K562 (cell line): ENCODE results near the gene PHLDA3. TPM values are rescaled to one million over a fixed set of nuclear protein-coding genes. Genes with fewer than 3 reads are reported as not detected.

Experiments
- ATAC-seq: fragments of 200-7000 bp; cut with Tn5 transposase; 3 replicates; pipeline ENCODE4 v1.9.1; 2020; ENCODE audit warnings: moderate library complexity
- BruUV-seq: library from RNA; stranded (reverse); fragments of 400-500 nt; replicated peaks from 2 replicates; lab custom pipeline; 2021; lab: Mats Ljungman, UMichigan
- CTCF ChIA-PET: fragments of 300-600 bp; formaldehyde crosslinking; extraction: SDS; loops from one replicate; lab custom pipeline; 2021; ENCODE audit warnings: low intra/inter-chr PET ratio; lab: Yijun Ruan, JAX
- POLR2A ChIA-PET: fragments of 300-600, 350-650 bp; sonication (Branson Sonifier 250); formaldehyde crosslinking; extraction: SDS; loops from one replicate; lab custom pipeline; 2021; ENCODE audit warnings: antibody characterized with exemption, inconsistent platforms; lab: Yijun Ruan, JAX
- DNase-seq, 4 experiments: peaks; one replicate each; pipeline versions ENCODE4 v3.0.0 to v3.0.0-alpha.2; 2011 to 2018; ENCODE audit warnings: low spot score in 3 of 4, mixed read lengths in 3 of 4; ENCODE audit errors: extremely low read depth in 1 of 4
- FAIRE-seq: peaks from 2 replicates; lab custom pipeline; 2011; peaks lifted over from hg19 to GRCh38; lab: Jason Lieb, UNC
- H2AFZ ChIP-seq: 2 replicates; pipeline ENCODE4 v1.6.0; 2011; ENCODE audit warnings: low read depth, low read length, control low read depth, inconsistent platforms
- H3K27ac ChIP-seq: fragments of 200-600 bp; 3 replicates; pipeline ENCODE4 v1.8.0; 2011; ENCODE audit warnings: low read depth, mild to moderate bottlenecking, control low read depth, inconsistent platforms, low read length, moderate library complexity, mixed read lengths; ENCODE audit errors: extremely low read depth
- H3K27me3 ChIP-seq, 2 experiments: fragments of 300-600 bp in 1 of 2; 2 replicates in 1 of 2; 3 replicates in 1 of 2; pipeline versions ENCODE4 v1.6.0 to v1.8.0; 2011; ENCODE audit warnings: inconsistent platforms in 2 of 2, low read length in 2 of 2, mild to moderate bottlenecking in 1 of 2, mixed read lengths in 1 of 2, moderate library complexity in 1 of 2; ENCODE audit not compliant: control insufficient read depth in 2 of 2, insufficient read depth in 2 of 2
- H3K36me3 ChIP-seq: fragments of 300-600 bp; 3 replicates; pipeline ENCODE4 v1.8.0; 2011; ENCODE audit warnings: mild to moderate bottlenecking, low read length, inconsistent platforms; ENCODE audit not compliant: control insufficient read depth, insufficient read depth
- H3K4me1 ChIP-seq, 2 experiments: fragments of 200-600 bp in 1 of 2; replicated peaks in 1 of 2; 2 replicates in 1 of 2; 3 replicates in 1 of 2; pipeline versions ENCODE4 v1.5.1 to v1.8.0; 2011; ENCODE audit warnings: inconsistent platforms in 2 of 2, low read length in 2 of 2, mild to moderate bottlenecking in 1 of 2, mixed read lengths in 1 of 2, moderate library complexity in 1 of 2; ENCODE audit not compliant: control insufficient read depth in 2 of 2, insufficient read depth in 2 of 2
- H3K4me2 ChIP-seq: 2 replicates; pipeline ENCODE4 v1.6.1; 2011; ENCODE audit warnings: low read length, control low read depth, inconsistent platforms, mixed read lengths; ENCODE audit not compliant: insufficient read depth
- H3K4me3 ChIP-seq: fragments of 200-600 bp; sonication (generic), shearing (Covaris generic); 2 replicates; pipeline ENCODE4 v1.5.1; 2016; ENCODE audit warnings: control low read depth, inconsistent platforms
- H3K79me2 ChIP-seq: fragments of 200-600 bp; 3 replicates; pipeline ENCODE4 v1.8.0; 2011; ENCODE audit warnings: low read length, inconsistent platforms; ENCODE audit not compliant: control insufficient read depth, insufficient read depth
- H3K9ac ChIP-seq, 2 experiments: 2 replicates each; pipeline versions ENCODE4 v1.6.0 to v1.6.1; 2011; ENCODE audit warnings: low read depth in 2 of 2, low read length in 2 of 2, control low read depth in 1 of 2, inconsistent platforms in 1 of 2, mild to moderate bottlenecking in 1 of 2, mixed read lengths in 1 of 2; ENCODE audit not compliant: insufficient read depth in 1 of 2
- H3K9me1 ChIP-seq: one replicate; pipeline ENCODE4 v1.6.0; 2011; ENCODE audit warnings: inconsistent platforms, mild to moderate bottlenecking, low read length, moderate library complexity; ENCODE audit not compliant: control insufficient read depth, insufficient read depth
- H3K9me3 ChIP-seq: replicated peaks from 2 replicates; pipeline ENCODE4 v1.5.1; 2011; ENCODE audit warnings: low read depth, low read length, inconsistent platforms; ENCODE audit not compliant: control insufficient read depth, insufficient read depth
- H4K20me1 ChIP-seq: replicated peaks from 2 replicates; pipeline ENCODE4 v1.6.1; 2011; ENCODE audit warnings: low read length, inconsistent platforms, mixed read lengths; ENCODE audit not compliant: control insufficient read depth, insufficient read depth
- ZNF134 ChIP-seq: fragments of 250-450 bp; sonication (Bioruptor Pico); conservative IDR thresholded peaks from 2 replicates; pipeline ENCODE4 v1.4.0; 2020
- WGBS: fragments of 100-300 bp; shearing (Covaris generic); methylation state at CpG from one replicate; pipeline ENCODE4 v1.1.6; 2016; ENCODE audit warnings: low coverage, mixed read lengths; ENCODE audit not compliant: insufficient coverage; ENCODE audit errors: missing lambda C conversion rate; 5-methylcytosine and 5-hydroxymethylcytosine counted together
- in situ Hi-C: fragments of 300-500 bp; cut with MboI; formaldehyde crosslinking; loops from 4 replicates; pipeline ENCODE4 v1.15.0; 2018; ENCODE audit warnings: inconsistent platforms, mixed read lengths
- intact Hi-C: fragments of 100-400 bp; cut with micrococcal nuclease; formaldehyde crosslinking; loops from 2 replicates; pipeline ENCODE4 v1.14.2; 2022
- polyA plus RNA-seq, 8 experiments: library from polyadenylated mRNA; depleted of rRNA in 4 of 8; stranded (reverse) in 5 of 8; unstranded in 3 of 8; fragments of >200 nt; fragmentation: Nextera tagmentation in 2 of 8; fragmentation: Illumina TruSeq in 1 of 8; extraction: Ambion mirVana in 2 of 8; extraction: Trizol in 1 of 8; gene quantifications; 2 replicates each; pipeline versions ENCODE4 v1.2.1 to v1.2.3, GENCODE V29; 2011 to 2014; ENCODE audit warnings: inconsistent platforms in 1 of 8, missing spikeins in 1 of 8
- total RNA-seq, 7 experiments: library from RNA; depleted of rRNA in 6 of 7; stranded (reverse); fragments of >200 nt in 6 of 7; fragmentation: Illumina TruSeq in 2 of 7; extraction: Trizol in 2 of 7; gene quantifications; 2 replicates each; pipeline versions ENCODE4 v1.2.1 to v1.2.3, GENCODE V29; 2011 to 2021; ENCODE audit warnings: low replicate concordance in 1 of 7
- TF ChIP-seq, protein P1 (sequence below): sonication (generic); formaldehyde crosslinking; IDR thresholded peaks from 2 replicates; pipeline ENCODE4 v1.8.1; 2022; ENCODE audit warnings: missing genetic modification reagents

The PHLDA3 gene
- total and polyA plus RNA-seq, 9 of the 15 experiments (the other 6 are each of a cell fraction or from before 2014, with no cell fraction given) = 0.11 to 0.27 TPM; not detected in 7

DNA sequence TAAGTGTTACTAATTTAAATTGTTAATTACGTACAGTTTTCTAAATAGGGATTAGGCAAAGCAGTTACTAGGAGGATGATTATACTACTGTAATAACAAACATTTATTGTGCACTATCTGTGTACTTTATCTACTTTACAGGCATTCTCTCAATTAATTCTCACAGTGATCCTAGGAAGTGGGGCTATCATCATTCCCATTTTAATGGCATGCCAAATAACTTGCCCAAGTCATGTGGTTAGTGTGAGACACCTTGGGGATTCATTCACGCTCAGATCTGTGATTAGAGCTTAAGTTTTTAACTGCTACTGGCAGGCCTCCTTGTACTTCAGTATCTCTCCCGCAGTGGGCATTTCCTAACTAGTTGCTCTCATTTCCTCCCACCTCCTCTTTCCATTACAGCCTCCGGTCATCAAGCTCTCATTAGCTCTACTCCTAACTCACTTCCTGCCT, 11.5 kb downstream of the PHLDA3 start:
- no peaks in the 10 kb centered on the region; a peak in 2 of 5 replicates for H3K27me3 ChIP-seq
- no peaks in the 10 kb centered on the region for H4K20me1 ChIP-seq
- no peak overlapping the region for H3K9ac ChIP-seq
- no peak for DNase-seq
- 25% methylated on average over 4 of the region's 4 CpGs for WGBS
- in situ Hi-C loops (no loop called here), intact Hi-C loops (no loop called here)
- no peak for FAIRE-seq
- no TSS peak for BruUV-seq
- no peaks in the 10 kb centered on the region for H3K9me3 ChIP-seq
- H3K4me3 ChIP-seq = no peak overlapping the region
- peak overlapping the region; percentile 73; the same call in 1 of the 2 replicates for H2AFZ ChIP-seq
- peaks cover 10 to 30% of the 10 kb centered on the region in 2 experiments for H3K4me1 ChIP-seq
- H3K4me2 ChIP-seq = no peak overlapping the region
- POLR2A ChIA-PET = interaction anchor here (1.2 kb wide), 1 partner anchor 24 kb away, joined by 4 read pairs; no protein-coding TSS in a partner anchor
- no peaks in the 10 kb centered on the region for H3K36me3 ChIP-seq
- ATAC-seq = no peak
- no peak overlapping the region for H3K27ac ChIP-seq
- H3K79me2 ChIP-seq = no peaks in the 10 kb centered on the region
- no peaks in the 10 kb centered on the region for H3K9me1 ChIP-seq
- CTCF ChIA-PET = no interaction called here
- TF ChIP-seq, protein P1, sequence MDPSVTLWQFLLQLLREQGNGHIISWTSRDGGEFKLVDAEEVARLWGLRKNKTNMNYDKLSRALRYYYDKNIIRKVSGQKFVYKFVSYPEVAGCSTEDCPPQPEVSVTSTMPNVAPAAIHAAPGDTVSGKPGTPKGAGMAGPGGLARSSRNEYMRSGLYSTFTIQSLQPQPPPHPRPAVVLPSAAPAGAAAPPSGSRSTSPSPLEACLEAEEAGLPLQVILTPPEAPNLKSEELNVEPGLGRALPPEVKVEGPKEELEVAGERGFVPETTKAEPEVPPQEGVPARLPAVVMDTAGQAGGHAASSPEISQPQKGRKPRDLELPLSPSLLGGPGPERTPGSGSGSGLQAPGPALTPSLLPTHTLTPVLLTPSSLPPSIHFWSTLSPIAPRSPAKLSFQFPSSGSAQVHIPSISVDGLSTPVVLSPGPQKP (CRISPR knock-in tag) = no peak
- peak; percentile 71 for TF ChIP-seq ZNF134
- TF ChIP-seq, all 486 proteins: peak for 1
